HCT116 (cell line): ENCODE measurements around the gene SLC38A8. TPM values are rescaled to one million over a fixed set of nuclear protein-coding genes. Genes with fewer than 3 reads are reported as not detected.

Experiments used
- ATAC-seq: fragments of 200-7000 bp; cut with Tn5 transposase; 2 replicates; pipeline ENCODE4 v1.9.1; 2020; ENCODE audit warnings: mild to moderate bottlenecking, moderate library complexity
- BruUV-seq: library from RNA; stranded (reverse); fragments of 400-500 nt; replicated peaks from 2 replicates; lab custom pipeline; 2021; lab: Mats Ljungman, UMichigan
- CTCF ChIA-PET: fragments of 300-600 bp; sonication (Branson Sonifier 250); formaldehyde crosslinking; loops from one replicate; lab custom pipeline; 2021; ENCODE audit warnings: antibody characterized with exemption; lab: Charles Lee
- POLR2A ChIA-PET: fragments of 300-600, 350-600 bp; sonication (Branson Sonifier 250); formaldehyde crosslinking; loops from one replicate; lab custom pipeline; 2021; ENCODE audit warnings: antibody characterized with exemption; lab: Charles Lee
- RAD21 ChIA-PET, 2 experiments: fragments of 300-600 bp; sonication (Branson Sonifier 250); formaldehyde crosslinking; loops; one replicate each; lab custom pipeline; 2023; ENCODE audit warnings: low total read pairs in 2 of 2; ENCODE audit not compliant: uncharacterized antibody in 2 of 2, unreplicated experiment in 2 of 2, low non-redundant PET in 1 of 2; lab: Charles Lee
- DNase-seq: peaks from one replicate; pipeline ENCODE4 v3.0.0-alpha.2; 2010; ENCODE audit warnings: low read depth, low spot score
- H2AFZ ChIP-seq: fragments of 200-600 bp; shearing (Covaris generic), sonication (generic); 2 replicates; pipeline ENCODE4 v1.6.1; 2017; ENCODE audit warnings: low read depth, mixed run types, mixed read lengths, antibody characterized with exemption, low read length; ENCODE audit not compliant: poor library complexity, severe bottlenecking
- H3K27ac ChIP-seq: 2 replicates; pipeline ENCODE4 v1.5.1; 2012; ENCODE audit warnings: low read depth, low read length
- H3K27me3 ChIP-seq: fragments of 200-600 bp; sonication (generic); 2 replicates; pipeline ENCODE4 v1.6.1; 2016; ENCODE audit warnings: mixed run types, low read length, mixed read lengths; ENCODE audit not compliant: insufficient read depth
- H3K36me3 ChIP-seq, 2 experiments: fragments of 200-500 bp in 1 of 2; fragments of 200-600 bp in 1 of 2; sonication (Bioruptor generic) in 1 of 2; sonication (generic) in 1 of 2; 2 replicates each; pipeline versions ENCODE4 v1.5.1 to v1.6.1; 2014 to 2016; ENCODE audit warnings: low read length in 2 of 2, inconsistent platforms in 1 of 2, mixed read lengths in 1 of 2, mixed run types in 1 of 2; ENCODE audit not compliant: insufficient read depth in 2 of 2, control insufficient read depth in 1 of 2
- H3K4me1 ChIP-seq, 2 experiments: fragments of 200-600 bp in 1 of 2; sonication (generic) in 1 of 2; 2 replicates each; pipeline versions ENCODE4 v1.5.1 to v1.6.1; 2012 to 2017; ENCODE audit warnings: low read length in 2 of 2, inconsistent platforms in 1 of 2, mild to moderate bottlenecking in 1 of 2, mixed read lengths in 1 of 2, mixed run types in 1 of 2, moderate library complexity in 1 of 2; ENCODE audit not compliant: insufficient read depth in 2 of 2, control insufficient read depth in 1 of 2
- H3K4me2 ChIP-seq: fragments of 200-600 bp; sonication (generic); 2 replicates; pipeline ENCODE4 v1.6.1; 2017; ENCODE audit warnings: mixed run types, low read length, mixed read lengths
- H3K4me3 ChIP-seq, 2 experiments: fragments of 200-600 bp in 1 of 2; sonication (generic) in 1 of 2; replicated peaks in 1 of 2; 2 replicates each; pipeline ENCODE4 v1.5.1; 2011 to 2016; ENCODE audit warnings: low read length in 2 of 2, control low read depth in 1 of 2, low read depth in 1 of 2, mild to moderate bottlenecking in 1 of 2, mixed read lengths in 1 of 2, mixed run types in 1 of 2
- H3K79me2 ChIP-seq: fragments of 200-600 bp; sonication (generic); 2 replicates; pipeline ENCODE4 v1.6.1; 2017; ENCODE audit warnings: mild to moderate bottlenecking, mixed run types, low read length, moderate library complexity, mixed read lengths; ENCODE audit not compliant: insufficient read depth
- H3K9ac ChIP-seq: fragments of 200-600 bp; sonication (generic); 2 replicates; pipeline ENCODE4 v1.6.1; 2016; ENCODE audit warnings: low read length, mixed read lengths
- H3K9me2 ChIP-seq: fragments of 200-600 bp; sonication (generic), shearing (Covaris generic); 2 replicates; pipeline ENCODE4 v1.6.1; 2017; ENCODE audit warnings: mixed run types, mild to moderate bottlenecking, moderate library complexity; ENCODE audit not compliant: insufficient read depth
- H3K9me3 ChIP-seq, 2 experiments: fragments of 200-500 bp in 1 of 2; fragments of 200-600 bp in 1 of 2; sonication (Bioruptor generic) in 1 of 2; sonication (generic) in 1 of 2; 2 replicates each; pipeline ENCODE4 v1.6.1; 2014 to 2017; ENCODE audit warnings: low read length in 2 of 2, mixed read lengths in 2 of 2, inconsistent platforms in 1 of 2, low read depth in 1 of 2, mild to moderate bottlenecking in 1 of 2, mixed run types in 1 of 2, moderate library complexity in 1 of 2; ENCODE audit not compliant: control insufficient read depth in 1 of 2, insufficient read depth in 1 of 2
- H4K20me1 ChIP-seq: fragments of 200-600 bp; sonication (generic), shearing (Covaris generic); 2 replicates; pipeline ENCODE4 v1.6.1; 2017; ENCODE audit warnings: mixed run types, mild to moderate bottlenecking, moderate library complexity; ENCODE audit not compliant: insufficient read depth
- CBX3 ChIP-seq: IDR thresholded peaks from 2 replicates; pipeline ENCODE4 v1.6.1; 2012; ENCODE audit warnings: low read depth
- EGR1 ChIP-seq: IDR thresholded peaks from 2 replicates; pipeline ENCODE4 v1.6.1; 2012; ENCODE audit warnings: low read depth
- ELF1 ChIP-seq: IDR thresholded peaks from 2 replicates; pipeline ENCODE4 v1.6.1; 2012; ENCODE audit warnings: low read depth, borderline replicate concordance
- JUND ChIP-seq: IDR thresholded peaks from 2 replicates; pipeline ENCODE4 v1.6.1; 2012
- POLR2A ChIP-seq: IDR thresholded peaks from 2 replicates; pipeline ENCODE4 v1.7.0; 2011; ENCODE audit warnings: borderline replicate concordance; ENCODE audit not compliant: insufficient read depth, insufficient read length; ENCODE audit errors: extremely low read depth
- POLR2AphosphoS5 ChIP-seq: IDR thresholded peaks from 2 replicates; pipeline ENCODE4 v1.6.1; 2011; ENCODE audit warnings: mild to moderate bottlenecking, low read depth, low read length, moderate library complexity
- SIN3A ChIP-seq: IDR thresholded peaks from 2 replicates; pipeline ENCODE4 v1.6.1; 2012; ENCODE audit warnings: low read depth
- SRF ChIP-seq: IDR thresholded peaks from 2 replicates; pipeline ENCODE4 v1.6.1; 2012; ENCODE audit warnings: low read depth
- TCF7L2 ChIP-seq: IDR thresholded peaks from 2 replicates; pipeline ENCODE4 v1.7.0; 2011; ENCODE audit warnings: borderline replicate concordance, inconsistent platforms; ENCODE audit not compliant: insufficient read depth, insufficient read length; ENCODE audit errors: extremely low read depth
- YY1 ChIP-seq: IDR thresholded peaks from 2 replicates; pipeline ENCODE4 v1.6.1; 2011; ENCODE audit warnings: low read length, low read depth, moderate library complexity, mild to moderate bottlenecking; ENCODE audit not compliant: insufficient replicate concordance; ENCODE audit errors: extremely low read depth
- ZFX ChIP-seq: fragments of 450-650 bp; IDR thresholded peaks from 2 replicates; pipeline ENCODE4 v1.6.1; 2017
- intact Hi-C: fragments of 100-400 bp; cut with micrococcal nuclease; formaldehyde crosslinking; loops from 2 replicates; pipeline ENCODE4 v1.10.0; 2022
- total RNA-seq: library from RNA; stranded (reverse); gene quantifications from one replicate; pipeline ENCODE4 v1.2.1, GENCODE V29; 2021; ENCODE audit not compliant: unreplicated experiment
- TF ChIP-seq, protein P1 (sequence below): IDR thresholded peaks from 2 replicates; pipeline ENCODE4 v1.6.1; 2012
- TF ChIP-seq, protein P2 (sequence below): IDR thresholded peaks from 2 replicates; pipeline ENCODE4 v1.6.1; 2012; ENCODE audit warnings: low read depth

SLC38A8 gene
- total RNA-seq, 1 experiment from 2014 or later: not detected

GRCh38 chr16:84047626-84048025 lies 5.0 kb upstream of the SLC38A8 start (continued):
- TF ChIP-seq ELF1 (no peak), POLR2AphosphoS5 (no peak), TCF7L2 (no peak), EGR1 (no peak), POLR2A (no peak), ZFX (no peak), SRF (no peak)
- TF ChIP-seq, protein P1, sequence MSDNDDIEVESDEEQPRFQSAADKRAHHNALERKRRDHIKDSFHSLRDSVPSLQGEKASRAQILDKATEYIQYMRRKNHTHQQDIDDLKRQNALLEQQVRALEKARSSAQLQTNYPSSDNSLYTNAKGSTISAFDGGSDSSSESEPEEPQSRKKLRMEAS: no peak
- TF ChIP-seq, protein P2, sequence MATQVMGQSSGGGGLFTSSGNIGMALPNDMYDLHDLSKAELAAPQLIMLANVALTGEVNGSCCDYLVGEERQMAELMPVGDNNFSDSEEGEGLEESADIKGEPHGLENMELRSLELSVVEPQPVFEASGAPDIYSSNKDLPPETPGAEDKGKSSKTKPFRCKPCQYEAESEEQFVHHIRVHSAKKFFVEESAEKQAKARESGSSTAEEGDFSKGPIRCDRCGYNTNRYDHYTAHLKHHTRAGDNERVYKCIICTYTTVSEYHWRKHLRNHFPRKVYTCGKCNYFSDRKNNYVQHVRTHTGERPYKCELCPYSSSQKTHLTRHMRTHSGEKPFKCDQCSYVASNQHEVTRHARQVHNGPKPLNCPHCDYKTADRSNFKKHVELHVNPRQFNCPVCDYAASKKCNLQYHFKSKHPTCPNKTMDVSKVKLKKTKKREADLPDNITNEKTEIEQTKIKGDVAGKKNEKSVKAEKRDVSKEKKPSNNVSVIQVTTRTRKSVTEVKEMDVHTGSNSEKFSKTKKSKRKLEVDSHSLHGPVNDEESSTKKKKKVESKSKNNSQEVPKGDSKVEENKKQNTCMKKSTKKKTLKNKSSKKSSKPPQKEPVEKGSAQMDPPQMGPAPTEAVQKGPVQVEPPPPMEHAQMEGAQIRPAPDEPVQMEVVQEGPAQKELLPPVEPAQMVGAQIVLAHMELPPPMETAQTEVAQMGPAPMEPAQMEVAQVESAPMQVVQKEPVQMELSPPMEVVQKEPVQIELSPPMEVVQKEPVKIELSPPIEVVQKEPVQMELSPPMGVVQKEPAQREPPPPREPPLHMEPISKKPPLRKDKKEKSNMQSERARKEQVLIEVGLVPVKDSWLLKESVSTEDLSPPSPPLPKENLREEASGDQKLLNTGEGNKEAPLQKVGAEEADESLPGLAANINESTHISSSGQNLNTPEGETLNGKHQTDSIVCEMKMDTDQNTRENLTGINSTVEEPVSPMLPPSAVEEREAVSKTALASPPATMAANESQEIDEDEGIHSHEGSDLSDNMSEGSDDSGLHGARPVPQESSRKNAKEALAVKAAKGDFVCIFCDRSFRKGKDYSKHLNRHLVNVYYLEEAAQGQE: no peak

DNA sequence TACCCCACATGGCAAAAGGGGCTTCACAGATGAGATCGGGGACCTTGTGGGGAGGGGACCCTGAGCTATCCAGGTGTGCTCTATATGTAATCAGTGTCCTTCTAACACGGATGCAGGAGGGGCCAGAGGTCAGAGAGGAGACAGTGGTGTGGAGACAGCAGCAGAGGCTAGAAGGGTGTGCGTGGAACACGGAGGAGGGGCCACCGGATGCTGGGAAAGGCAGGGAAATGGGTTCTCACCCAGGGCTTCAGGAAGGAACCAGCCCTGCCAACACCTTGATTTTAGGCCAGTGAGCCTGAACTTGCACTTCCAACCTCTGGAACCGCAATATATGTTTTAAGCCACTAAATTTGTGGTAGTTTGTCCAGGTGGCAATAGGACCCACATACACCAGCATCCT lies 4.6 kb upstream of the SLC38A8 start:
- H3K27ac ChIP-seq: no peak overlapping the region
- no TSS peak for BruUV-seq
- intact Hi-C loops: no loop called here
- ChIA-PET RAD21 (no interaction called here), CTCF (interaction anchor here (1.2 to 1.6 kb wide), 3 partner anchors 19 to 91 kb away, joined by 3 to 8 read pairs (median 4); no protein-coding TSS in a partner anchor), POLR2A (no interaction called here)
- H3K36me3 ChIP-seq: no peaks in the 10 kb centered on the region
- H3K9ac ChIP-seq: no peak overlapping the region
- H3K4me1 ChIP-seq: peaks cover 2 to 5% of the 10 kb centered on the region in 2 experiments; a peak in 1 of 4 replicates
- H3K27me3 ChIP-seq: no peaks in the 10 kb centered on the region; the same call in 1 of the 2 replicates
- H4K20me1 ChIP-seq: no peaks in the 10 kb centered on the region
- H3K9me2 ChIP-seq: no peaks in the 10 kb centered on the region
- no peak for DNase-seq
- TF ChIP-seq SIN3A (no peak), JUND (no peak), POLR2AphosphoS5 (no peak), CBX3 (no peak), YY1 (no peak)
- TF ChIP-seq, protein P2: no peak
- TF ChIP-seq, protein P1: no peak
- no peaks in the 10 kb centered on the region for H3K79me2 ChIP-seq
- no peak overlapping the region for H3K4me2 ChIP-seq
- ATAC-seq: no peak
- H2AFZ ChIP-seq: no peak overlapping the region
- no peak overlapping the region for H3K4me3 ChIP-seq
- no peaks in the 10 kb centered on the region for H3K9me3 ChIP-seq
